Measurements from ENCODE around the gene SSBP4.

GRCh38 chr19:18435178-18435841, 16.1 kb downstream of the SSBP4 start:
- TF ChIP-seq POLR2A (IDR thresholded peaks at IDR 0.05), result no peak
- TF ChIP-seq, protein P1, sequence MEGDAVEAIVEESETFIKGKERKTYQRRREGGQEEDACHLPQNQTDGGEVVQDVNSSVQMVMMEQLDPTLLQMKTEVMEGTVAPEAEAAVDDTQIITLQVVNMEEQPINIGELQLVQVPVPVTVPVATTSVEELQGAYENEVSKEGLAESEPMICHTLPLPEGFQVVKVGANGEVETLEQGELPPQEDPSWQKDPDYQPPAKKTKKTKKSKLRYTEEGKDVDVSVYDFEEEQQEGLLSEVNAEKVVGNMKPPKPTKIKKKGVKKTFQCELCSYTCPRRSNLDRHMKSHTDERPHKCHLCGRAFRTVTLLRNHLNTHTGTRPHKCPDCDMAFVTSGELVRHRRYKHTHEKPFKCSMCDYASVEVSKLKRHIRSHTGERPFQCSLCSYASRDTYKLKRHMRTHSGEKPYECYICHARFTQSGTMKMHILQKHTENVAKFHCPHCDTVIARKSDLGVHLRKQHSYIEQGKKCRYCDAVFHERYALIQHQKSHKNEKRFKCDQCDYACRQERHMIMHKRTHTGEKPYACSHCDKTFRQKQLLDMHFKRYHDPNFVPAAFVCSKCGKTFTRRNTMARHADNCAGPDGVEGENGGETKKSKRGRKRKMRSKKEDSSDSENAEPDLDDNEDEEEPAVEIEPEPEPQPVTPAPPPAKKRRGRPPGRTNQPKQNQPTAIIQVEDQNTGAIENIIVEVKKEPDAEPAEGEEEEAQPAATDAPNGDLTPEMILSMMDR (IDR thresholded peaks at IDR 0.05), result no peak
- TF ChIP-seq POLR2AphosphoS5 (IDR thresholded peaks at IDR 0.05), result no peak

Measured in suprapubic skin (tissue), 4 donors.